Measurements from ENCODE around the gene C10orf143. TPM values are rescaled to one million over a fixed set of nuclear protein-coding genes. Genes with fewer than 3 reads are reported as not detected.

Gene C10orf143
- total and polyA plus RNA-seq, 2 of the 8 experiments (the other 6 are each of a cell fraction or from before 2014, with no cell fraction given), result 1.6 to 2.0 TPM

DNA sequence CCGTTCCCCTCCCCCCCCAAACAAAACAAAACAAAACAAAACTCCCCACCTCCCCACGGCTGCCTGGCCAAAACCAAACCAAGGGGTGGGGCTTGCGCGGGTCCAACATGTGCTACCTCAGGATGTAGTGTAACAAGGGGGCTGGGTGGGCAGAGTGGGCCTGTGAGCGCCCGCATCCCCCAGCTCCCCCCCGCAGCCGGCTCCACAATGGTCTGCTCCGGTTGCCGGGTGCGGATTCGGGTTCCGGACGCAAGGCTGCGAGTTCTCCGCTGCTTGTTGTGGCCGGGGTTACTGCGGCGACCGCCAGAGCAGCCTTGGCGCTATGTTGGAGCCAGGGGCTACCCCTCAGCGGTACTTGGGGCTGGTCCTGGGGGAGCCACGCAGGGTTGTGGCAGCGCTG, 4.9 kb downstream of the C10orf143 start:
- ChIA-PET CTCF (ENCODE audit: partially characterized antibody) (interaction anchor here (2.1 to 3.2 kb wide), 2 partner anchors 16 to 22 kb away, joined by 6 to 8 read pairs; no protein-coding TSS in a partner anchor), POLR2A (ENCODE audit: partially characterized antibody) (interaction anchor here (1.0 to 1.9 kb wide), 2 partner anchors 9 to 31 kb away, joined by 3 to 11 read pairs; partner anchors contain the start of gene GLRX3)
- H2BK15ac ChIP-seq (ENCODE audit: low read length), result no peak overlapping the region
- no peak overlapping the region for H3K4ac ChIP-seq (replicated peaks; ENCODE audit: insufficient read length, low read depth, low read length)
- H2BK12ac ChIP-seq (ENCODE audit: low read depth, low read length), result no peak overlapping the region; the same call in 1 of the 2 replicates
- H2BK20ac ChIP-seq (ENCODE audit: low read length), result no peak overlapping the region
- no peak overlapping the region for H4K91ac ChIP-seq (replicated peaks; ENCODE audit: insufficient read length, low read length)
- H3K4me2 ChIP-seq (ENCODE audit: insufficient read depth in 1 of 2, low read depth in 2 of 2, low read length in 2 of 2), result peak overlapping the region; percentile 62 to 72
- H3K4me1 ChIP-seq (replicated peaks in 1 of 4; ENCODE audit: control insufficient read depth in 3 of 4, insufficient read depth in 4 of 4, low read length in 3 of 4), result peaks cover 0 to 13% (median under 1%) of the 10 kb centered on the region in 4 experiments; a peak in 5 of 7 replicates
- H3K27ac ChIP-seq (ENCODE audit: low read depth, low read length), result no peak overlapping the region
- H2AFZ ChIP-seq (ENCODE audit: low read length), result no peak overlapping the region
- H3K18ac ChIP-seq (ENCODE audit: extremely low read depth, low read length), result no peak overlapping the region
- peak; percentile 49 to 85 for DNase-seq (ENCODE audit: low read depth in 1 of 2, low spot score in 2 of 2)
- peaks cover 0 to 10% of the 10 kb centered on the region in 2 experiments for H4K20me1 ChIP-seq (replicated peaks in 1 of 2; ENCODE audit: control insufficient read depth in 1 of 2, insufficient read depth in 2 of 2, low read length in 2 of 2)
- H3K36me3 ChIP-seq (ENCODE audit: control insufficient read depth in 2 of 4, insufficient read depth in 4 of 4, low read length in 3 of 4), result no peaks in the 10 kb centered on the region
- no peak overlapping the region for H2BK5ac ChIP-seq (ENCODE audit: low read depth, low read length)
- H3K23ac ChIP-seq (ENCODE audit: insufficient read length), result no peak overlapping the region
- H3K9me3 ChIP-seq (ENCODE audit: insufficient read depth in 2 of 2, low read depth in 1 of 2, low read length in 1 of 2), result no peaks in the 10 kb centered on the region
- H3K79me1 ChIP-seq (ENCODE audit: low read depth, low read length), result peaks cover 4% of the 10 kb centered on the region; the same call in 1 of the 2 replicates
- H4K8ac ChIP-seq (ENCODE audit: extremely low read depth, insufficient read depth, low read length), result peak overlapping the region; percentile 46; the same call in 1 of the 2 replicates
- H3K23me2 ChIP-seq (ENCODE audit: low read depth, low read length), result peaks cover 4% of the 10 kb centered on the region
- H3K4me3 ChIP-seq (ENCODE audit: extremely low read depth in 1 of 4, insufficient read depth in 2 of 4, low read depth in 3 of 4, low read length in 4 of 4), result peak overlapping the region; percentile 19 to 53 (median 32); a peak in 6 of 8 replicates
- no peaks in the 10 kb centered on the region; a peak in 2 of 7 replicates for H3K27me3 ChIP-seq (replicated peaks in 1 of 4; ENCODE audit: control insufficient read depth in 3 of 4, extremely low read depth in 1 of 4, insufficient read depth in 3 of 4, low read length in 3 of 4)
- H3K9ac ChIP-seq (replicated peaks in 1 of 4; ENCODE audit: extremely low read depth in 1 of 4, low read depth in 3 of 4, low read length in 3 of 4), result peak overlapping the region in 1 of 4 experiments; percentile 12; a peak in 1 of 7 replicates
- no peak overlapping the region for H3K14ac ChIP-seq (ENCODE audit: insufficient read length)
- FAIRE-seq, result no peak
- peaks cover 0 to 7% of the 10 kb centered on the region in 2 experiments; a peak in 1 of 4 replicates for H3K79me2 ChIP-seq (ENCODE audit: control insufficient read depth in 1 of 2, insufficient read depth in 2 of 2, low read length in 2 of 2)
- H2BK120ac ChIP-seq (replicated peaks; ENCODE audit: low read depth, low read length), result no peak overlapping the region
- H2AK5ac ChIP-seq (ENCODE audit: low read depth, low read length), result no peak overlapping the region
- H3K56ac ChIP-seq (replicated peaks; ENCODE audit: insufficient read length, low read depth, low read length), result no peak overlapping the region
- no peak overlapping the region for H4K5ac ChIP-seq (ENCODE audit: insufficient read length, low read depth, low read length)
- WGBS, 2 experiments (ENCODE audit: extremely low coverage in 1 of 2, insufficient coverage in 1 of 2, insufficient read length in 1 of 2, insufficient replicate concordance in 2 of 2, low coverage in 1 of 2, low lambda C conversion rate in 2 of 2, missing lambda C conversion rate in 1 of 2), result 14% methylated on average over 23 of the region's 24 CpGs; no CpG with 5 or more reads in 1 of the 2 experiments
- TF ChIP-seq TEAD4 (IDR thresholded peaks at IDR 0.05; ENCODE audit: low read depth, low read length), result no peak
- no peak for TF ChIP-seq SAP30 (IDR thresholded peaks at IDR 0.05; ENCODE audit: insufficient read depth, insufficient replicate concordance, low read length)
- TF ChIP-seq KDM4A (IDR thresholded peaks at IDR 0.05; ENCODE audit: low read depth, low read length, severe bottlenecking), result no peak
- no peak for TF ChIP-seq CBX5 (IDR thresholded peaks at IDR 0.05; ENCODE audit: low read depth, low read length)
- no peak for TF ChIP-seq RXRA (IDR thresholded peaks at IDR 0.05; ENCODE audit: insufficient read depth, low read depth, low read length)
- 0 out of 2 replicates have a peak, but pooled peaks have one; percentile 14 for TF ChIP-seq SP1 (IDR thresholded peaks at IDR 0.05; ENCODE audit: low read depth, low read length)
- TF ChIP-seq TAF7 (optimal IDR thresholded peaks at IDR 0.05; ENCODE audit: borderline replicate concordance, low read depth, low read length), result no peak
- TF ChIP-seq ASH2L (IDR thresholded peaks at IDR 0.05; ENCODE audit: low read length), result no peak
- TF ChIP-seq YY1 (IDR thresholded peaks at IDR 0.05; ENCODE audit: low read depth, low read length), result no peak
- TF ChIP-seq BACH1 (IDR thresholded peaks at IDR 0.05; ENCODE audit: low read length), result no peak
- no peak for TF ChIP-seq RAD21 (IDR thresholded peaks at IDR 0.05 in 1 of 2, conservative IDR thresholded peaks at IDR 0.05 in 1 of 2; ENCODE audit: low read depth in 2 of 2, low read length in 2 of 2)
- TF ChIP-seq EGR1 (IDR thresholded peaks at IDR 0.05; ENCODE audit: borderline replicate concordance, low read depth, low read length), result no peak

Measured in H1 (cell line).